CD4-positive, CD25-positive, alpha-beta regulatory T cell (primary cell): ENCODE data around the gene HMG20B. TPM values are rescaled to one million over a fixed set of nuclear protein-coding genes. Genes with fewer than 3 reads are reported as not detected.
A peak's percentile ranks its signal among the peaks of the same experiment; 100 is the strongest.

ENCODE experiments used
- ATAC-seq, 2 donors: fragments of 150-1000 bp; cut with Tn5 transposase; one replicate each; pipeline ENCODE4 v1.10.0; 2021; ENCODE audit warnings: low read depth in 2 of 2, moderate number of reproducible peaks in 2 of 2, moderate library complexity in 1 of 2
- DNase-seq, 3 donors: peaks; one replicate each; pipeline versions ENCODE4 v3.0.0 to v3.0.0-alpha.2; 2012 to 2022; ENCODE audit warnings: mixed read lengths in 1 of 3
- H3K27ac ChIP-seq: one replicate; pipeline ENCODE4 v1.7.0; 2013; ENCODE audit warnings: mild to moderate bottlenecking, low read length; ENCODE audit not compliant: insufficient read depth, poor library complexity, severe bottlenecking
- H3K27me3 ChIP-seq: one replicate; pipeline ENCODE4 v1.7.0; 2013; ENCODE audit warnings: low read length; ENCODE audit not compliant: control insufficient read depth, insufficient read depth
- H3K36me3 ChIP-seq: one replicate; pipeline ENCODE4 v1.7.0; 2013; ENCODE audit warnings: mild to moderate bottlenecking, low read length, moderate library complexity; ENCODE audit not compliant: control insufficient read depth, insufficient read depth
- H3K4me1 ChIP-seq: 2 replicates; pipeline ENCODE4 v1.7.0; 2013; ENCODE audit warnings: mild to moderate bottlenecking, low read length; ENCODE audit not compliant: insufficient read depth, control insufficient read depth, poor library complexity, severe bottlenecking
- H3K4me3 ChIP-seq: one replicate; pipeline ENCODE4 v1.7.0; 2013; ENCODE audit warnings: low read depth, mild to moderate bottlenecking, low read length, moderate library complexity
- H3K9me3 ChIP-seq, 2 experiments: 1 replicate in 1 of 2; 2 replicates in 1 of 2; pipeline ENCODE4 v1.7.0; 2013; ENCODE audit warnings: low read length in 2 of 2, mild to moderate bottlenecking in 1 of 2, moderate library complexity in 1 of 2; ENCODE audit not compliant: control insufficient read depth in 2 of 2
- H3K27ac Mint-ChIP-seq, 3 donors: one replicate each; pipeline ENCODE4 v1.8.0; 2020 to 2022; ENCODE audit warnings: mild to moderate bottlenecking in 3 of 3, mixed read lengths in 3 of 3, moderate library complexity in 2 of 3
- H3K27me3 Mint-ChIP-seq: one replicate; pipeline ENCODE4 v1.8.0; 2022; ENCODE audit warnings: mild to moderate bottlenecking, mixed read lengths
- H3K36me3 Mint-ChIP-seq: one replicate; pipeline ENCODE4 v1.8.0; 2020; ENCODE audit warnings: mixed read lengths
- H3K4me1 Mint-ChIP-seq, 4 donors: one replicate each; pipeline ENCODE4 v1.8.0; 2020 to 2022; ENCODE audit warnings: mixed read lengths in 4 of 4, mild to moderate bottlenecking in 1 of 4
- H3K4me3 Mint-ChIP-seq, 4 donors: one replicate each; pipeline ENCODE4 v1.8.0; 2020 to 2022; ENCODE audit warnings: mild to moderate bottlenecking in 4 of 4, mixed read lengths in 4 of 4, moderate library complexity in 3 of 4
- H3K9me3 Mint-ChIP-seq, 7 donors: one replicate each; pipeline ENCODE4 v1.8.0; 2020 to 2022; ENCODE audit warnings: mixed read lengths in 7 of 7, mild to moderate bottlenecking in 3 of 7, moderate library complexity in 2 of 7
- polyA plus RNA-seq, 4 donors: library from polyadenylated mRNA; unstranded; fragments of 300-500 nt; fragmentation: Illumina TruSeq; gene quantifications; one replicate each; pipeline ENCODE4 v1.2.3, GENCODE V29; 2021
- total RNA-seq: library from RNA; stranded (reverse); gene quantifications from one replicate; pipeline ENCODE4 v1.2.3, GENCODE V29; 2022

Gene HMG20B
- total and polyA plus RNA-seq, 5 donors from 2014 or later = 35.4 to 49.3 (median 42.6) TPM

- H3K27me3 Mint-ChIP-seq = peaks cover 8% of the 10 kb centered on the region
- peaks cover 0 to 1% (median 0%) of the 10 kb centered on the region in 7 donors for H3K9me3 Mint-ChIP-seq
- peak; percentile 20 to 76 (median 59) for DNase-seq
- peak in 1 of 2 donors; percentile 6 for ATAC-seq
- Histone ChIP-seq H3K4me3 (peak overlapping the region; percentile 75), H3K27ac (peak overlapping the region; percentile 78), H3K36me3 (peaks cover 3% of the 10 kb centered on the region), H3K27me3 (no peaks in the 10 kb centered on the region), H3K4me1 (peaks cover 53% of the 10 kb centered on the region), H3K9me3 (no peaks in the 10 kb centered on the region)
- peaks cover 0 to 58% (median 30%) of the 10 kb centered on the region in 4 donors for H3K4me1 Mint-ChIP-seq
- H3K27ac Mint-ChIP-seq = peak overlapping the region; percentile 95 to 99 (median 96)
- no peaks in the 10 kb centered on the region for H3K36me3 Mint-ChIP-seq
- peak overlapping the region; percentile 95 to 98 (median 95) for H3K4me3 Mint-ChIP-seq
Measured at GRCh38 chr19:3554254-3555083, 18.3 kb upstream of the HMG20B start.

- H3K27ac ChIP-seq = peak overlapping the region; percentile 62
- ATAC-seq (no peak), DNase-seq (no peak)
- H3K27me3 ChIP-seq = no peaks in the 10 kb centered on the region
- H3K9me3 ChIP-seq = no peaks in the 10 kb centered on the region
- Mint-ChIP-seq H3K4me3 (peak overlapping the region; percentile 95 to 98 (median 95)), H3K27me3 (peaks cover 8% of the 10 kb centered on the region), H3K27ac (peak overlapping the region; percentile 90 to 98 (median 92)), H3K4me1 (peaks cover 0 to 57% (median 30%) of the 10 kb centered on the region in 4 donors), H3K9me3 (peaks cover 0 to 1% (median 0%) of the 10 kb centered on the region in 7 donors), H3K36me3 (no peaks in the 10 kb centered on the region)
- peaks cover 51% of the 10 kb centered on the region for H3K4me1 ChIP-seq
- no peaks in the 10 kb centered on the region for H3K36me3 ChIP-seq
- H3K4me3 ChIP-seq = peak overlapping the region; percentile 75
Measured at GRCh38 chr19:3555653-3556422, 16.9 kb upstream of the HMG20B start.

GRCh38 chr19:3556423-3556977, 16.2 kb upstream of the HMG20B start:
- H3K27ac ChIP-seq = peak overlapping the region; percentile 62
- Mint-ChIP-seq H3K27me3 (peaks cover 8% of the 10 kb centered on the region), H3K4me1 (peaks cover 0 to 54% (median 29%) of the 10 kb centered on the region in 4 donors), H3K9me3 (peaks cover 0 to 1% (median 0%) of the 10 kb centered on the region in 7 donors), H3K27ac (peak overlapping the region; percentile 90 to 98 (median 90)), H3K4me3 (peak overlapping the region; percentile 95 to 98 (median 95)), H3K36me3 (no peaks in the 10 kb centered on the region)
- DNase-seq = peak in 1 of 3 donors; percentile 35
- H3K9me3 ChIP-seq = no peaks in the 10 kb centered on the region
- no peaks in the 10 kb centered on the region for H3K36me3 ChIP-seq
- peak overlapping the region; percentile 75 for H3K4me3 ChIP-seq
- H3K27me3 ChIP-seq = no peaks in the 10 kb centered on the region
- ATAC-seq = no peak
- H3K4me1 ChIP-seq = peaks cover 50% of the 10 kb centered on the region

GRCh38 chr19:3556978-3557460, 15.7 kb upstream of the HMG20B start:
- Mint-ChIP-seq H3K36me3 (no peaks in the 10 kb centered on the region), H3K27me3 (peaks cover 8% of the 10 kb centered on the region), H3K4me3 (peak overlapping the region; percentile 95 to 98 (median 95)), H3K9me3 (peaks cover 0 to 1% (median 0%) of the 10 kb centered on the region in 7 donors), H3K4me1 (peaks cover 0 to 50% (median 27%) of the 10 kb centered on the region in 4 donors), H3K27ac (peak overlapping the region; percentile 90 to 98 (median 90))
- Histone ChIP-seq H3K36me3 (no peaks in the 10 kb centered on the region), H3K9me3 (no peaks in the 10 kb centered on the region), H3K4me1 (peaks cover 50% of the 10 kb centered on the region), H3K27ac (peak overlapping the region; percentile 62), H3K27me3 (no peaks in the 10 kb centered on the region), H3K4me3 (peak overlapping the region; percentile 75)
- DNase-seq (peak; percentile 49 to 62 (median 61)), ATAC-seq (peak; percentile 22 to 23)

GRCh38 chr19:3557461-3558248, 15.1 kb upstream of the HMG20B start, which contains the start of gene MFSD12:
MFSD12 (minus strand) TSS chr19:3557586; CDS start chr19:3557403, 183 bp downstream.
- H3K4me3 ChIP-seq = peak within 1 kb of the TSS; percentile 75
- no peaks in the 10 kb centered on the region for H3K36me3 ChIP-seq
- no peaks in the 10 kb centered on the region for H3K9me3 ChIP-seq
- Mint-ChIP-seq H3K36me3 (no peaks in the 10 kb centered on the region), H3K4me1 (peaks cover 0 to 46% (median 27%) of the 10 kb centered on the region in 4 donors), H3K27me3 (peaks cover 8% of the 10 kb centered on the region), H3K4me3 (peak within 1 kb of the TSS; percentile 95 to 98 (median 95)), H3K9me3 (peaks cover 0 to 1% (median 0%) of the 10 kb centered on the region in 7 donors), H3K27ac (peak within 1 kb of the TSS; percentile 90 to 98 (median 93))
- DNase-seq = peak; percentile 90 to 97 (median 93)
- peaks cover 46% of the 10 kb centered on the region for H3K4me1 ChIP-seq
- peak; percentile 91 for ATAC-seq
- peak within 1 kb of the TSS; percentile 67 for H3K27ac ChIP-seq
- H3K27me3 ChIP-seq = no peaks in the 10 kb centered on the region

GRCh38 chr19:3563709-3564524, 8.8 kb upstream of the HMG20B start:
- Mint-ChIP-seq H3K36me3 (no peaks in the 10 kb centered on the region), H3K9me3 (peaks cover 0 to 1% (median 0%) of the 10 kb centered on the region in 7 donors), H3K27me3 (peaks cover 6% of the 10 kb centered on the region), H3K4me1 (peaks cover 0 to 2% (median 0%) of the 10 kb centered on the region in 4 donors), H3K27ac (no peak overlapping the region), H3K4me3 (no peak overlapping the region)
- Histone ChIP-seq H3K27ac (no peak overlapping the region), H3K9me3 (no peaks in the 10 kb centered on the region), H3K4me3 (no peak overlapping the region), H3K36me3 (no peaks in the 10 kb centered on the region), H3K27me3 (no peaks in the 10 kb centered on the region), H3K4me1 (no peaks in the 10 kb centered on the region)
- no peak for DNase-seq
- no peak for ATAC-seq
